H1 (cell line): ENCODE data around the gene MRPL43. TPM values are rescaled to one million over a fixed set of nuclear protein-coding genes. Genes with fewer than 3 reads are reported as not detected.

Source experiments
- CTCF ChIA-PET: fragments of 300-600 bp; sonication (Branson Sonifier 250); formaldehyde crosslinking; loops from one replicate; lab custom pipeline; 2021; ENCODE audit not compliant: partially characterized antibody; lab: Charles Lee
- POLR2A ChIA-PET: fragments of 300-600 bp; sonication (Branson Sonifier 250); formaldehyde crosslinking; loops from one replicate; lab custom pipeline; 2021; ENCODE audit warnings: inconsistent platforms; ENCODE audit not compliant: partially characterized antibody; lab: Charles Lee
- DNase-seq, 2 experiments: peaks; one replicate each; pipeline versions ENCODE4 v3.0.0 to v3.0.0-alpha.2; 2010 to 2022; ENCODE audit warnings: low spot score in 2 of 2, low read depth in 1 of 2, mixed read lengths in 1 of 2
- FAIRE-seq: peaks from 2 replicates; lab custom pipeline; 2011; peaks lifted over from hg19 to GRCh38; lab: Jason Lieb, UNC
- H2AFZ ChIP-seq: 2 replicates; pipeline ENCODE4 v1.8.1; 2012; ENCODE audit warnings: low read length, inconsistent platforms
- H2AK5ac ChIP-seq: 2 replicates; pipeline ENCODE4 v1.6.1; 2013; ENCODE audit warnings: low read depth, low read length
- H2BK120ac ChIP-seq: replicated peaks from 2 replicates; pipeline ENCODE3; 2013; ENCODE audit warnings: low read depth, low read length, inconsistent platforms
- H2BK12ac ChIP-seq: 2 replicates; pipeline ENCODE4 v1.6.1; 2013; ENCODE audit warnings: low read depth, low read length
- H2BK15ac ChIP-seq: 2 replicates; pipeline ENCODE4 v1.6.1; 2013; ENCODE audit warnings: low read length
- H2BK20ac ChIP-seq: 2 replicates; pipeline ENCODE4 v1.6.1; 2013; ENCODE audit warnings: low read length
- H2BK5ac ChIP-seq: 2 replicates; pipeline ENCODE4 v1.6.1; 2013; ENCODE audit warnings: low read depth, low read length
- H3K14ac ChIP-seq: 2 replicates; pipeline ENCODE4 v1.6.1; 2013; ENCODE audit warnings: inconsistent platforms; ENCODE audit not compliant: insufficient read length
- H3K18ac ChIP-seq: 2 replicates; pipeline ENCODE4 v1.6.1; 2013; ENCODE audit warnings: low read length; ENCODE audit errors: extremely low read depth
- H3K23ac ChIP-seq: 2 replicates; pipeline ENCODE4 v1.6.1; 2013; ENCODE audit warnings: inconsistent platforms; ENCODE audit not compliant: insufficient read length
- H3K23me2 ChIP-seq: 2 replicates; pipeline ENCODE4 v1.6.1; 2013; ENCODE audit warnings: low read depth, low read length
- H3K27ac ChIP-seq: 2 replicates; pipeline ENCODE4 v1.6.1; 2011; ENCODE audit warnings: low read depth, low read length, inconsistent platforms
- H3K27me3 ChIP-seq, 4 experiments: replicated peaks in 1 of 4; 1 replicate in 1 of 4; 2 replicates in 3 of 4; pipeline versions ENCODE4 v1.6.1 to v1.8.1; 2011 to 2013; ENCODE audit warnings: low read length in 3 of 4, mild to moderate bottlenecking in 3 of 4, inconsistent platforms in 2 of 4, mixed read lengths in 2 of 4, moderate library complexity in 1 of 4; ENCODE audit not compliant: control insufficient read depth in 3 of 4, insufficient read depth in 3 of 4; ENCODE audit errors: extremely low read depth in 1 of 4
- H3K36me3 ChIP-seq, 4 experiments: 2 replicates each; pipeline versions ENCODE4 v1.6.1 to v1.8.1; 2011 to 2013; ENCODE audit warnings: mild to moderate bottlenecking in 4 of 4, low read length in 3 of 4, moderate library complexity in 2 of 4, control low read depth in 1 of 4, inconsistent platforms in 1 of 4; ENCODE audit not compliant: insufficient read depth in 4 of 4, control insufficient read depth in 2 of 4
- H3K4ac ChIP-seq: replicated peaks from 2 replicates; pipeline ENCODE3; 2013; ENCODE audit warnings: low read length, low read depth, mixed read lengths, inconsistent platforms; ENCODE audit not compliant: insufficient read length
- H3K4me1 ChIP-seq, 4 experiments: replicated peaks in 1 of 4; 1 replicate in 1 of 4; 2 replicates in 3 of 4; pipeline versions ENCODE4 v1.6.1 to v1.8.1; 2011 to 2013; ENCODE audit warnings: low read length in 3 of 4, inconsistent platforms in 2 of 4, mixed read lengths in 1 of 4; ENCODE audit not compliant: insufficient read depth in 4 of 4, control insufficient read depth in 3 of 4
- H3K4me2 ChIP-seq, 2 experiments: 2 replicates each; pipeline versions ENCODE4 v1.6.1 to v1.8.1; 2011 to 2013; ENCODE audit warnings: low read depth in 2 of 2, low read length in 2 of 2, control low read depth in 1 of 2, inconsistent platforms in 1 of 2, mild to moderate bottlenecking in 1 of 2; ENCODE audit not compliant: insufficient read depth in 1 of 2
- H3K4me3 ChIP-seq, 4 experiments: fragments of 200-600, 300-600 bp in 1 of 4; sonication (generic), shearing (Covaris generic), sonication (Bioruptor Twin) in 1 of 4; 2 replicates each; pipeline versions ENCODE4 v1.5.1 to v1.8.1; 2011 to 2016; ENCODE audit warnings: low read length in 4 of 4, low read depth in 3 of 4, control low read depth in 2 of 4, inconsistent platforms in 2 of 4, mild to moderate bottlenecking in 2 of 4, mixed read lengths in 1 of 4, moderate library complexity in 1 of 4; ENCODE audit not compliant: insufficient read depth in 2 of 4; ENCODE audit errors: extremely low read depth in 1 of 4
- H3K56ac ChIP-seq: replicated peaks from 2 replicates; pipeline ENCODE3; 2013; ENCODE audit warnings: low read depth, mild to moderate bottlenecking, mixed read lengths, low read length, inconsistent platforms; ENCODE audit not compliant: insufficient read length
- H3K79me1 ChIP-seq: 2 replicates; pipeline ENCODE4 v1.6.1; 2013; ENCODE audit warnings: low read depth, low read length, control low read depth
- H3K79me2 ChIP-seq, 2 experiments: 2 replicates each; pipeline versions ENCODE4 v1.6.1 to v1.8.1; 2012 to 2013; ENCODE audit warnings: low read length in 2 of 2, mild to moderate bottlenecking in 2 of 2, inconsistent platforms in 1 of 2; ENCODE audit not compliant: insufficient read depth in 2 of 2, control insufficient read depth in 1 of 2
- H3K9ac ChIP-seq, 4 experiments: replicated peaks in 1 of 4; 1 replicate in 1 of 4; 2 replicates in 3 of 4; pipeline versions ENCODE4 v1.6.1 to v1.8.1; 2011 to 2013; ENCODE audit warnings: low read depth in 3 of 4, low read length in 3 of 4, control low read depth in 2 of 4, mild to moderate bottlenecking in 2 of 4, moderate library complexity in 2 of 4, inconsistent platforms in 1 of 4; ENCODE audit errors: extremely low read depth in 1 of 4
- H3K9me3 ChIP-seq, 2 experiments: 2 replicates each; pipeline versions ENCODE4 v1.6.1 to v1.8.1; 2012 to 2013; ENCODE audit warnings: mild to moderate bottlenecking in 2 of 2, moderate library complexity in 2 of 2, control low read depth in 1 of 2, inconsistent platforms in 1 of 2, low read depth in 1 of 2, low read length in 1 of 2, mixed read lengths in 1 of 2; ENCODE audit not compliant: insufficient read depth in 2 of 2
- H4K20me1 ChIP-seq, 2 experiments: replicated peaks in 1 of 2; 2 replicates each; pipeline versions ENCODE3 to v1.8.1; 2011 to 2013; ENCODE audit warnings: inconsistent platforms in 2 of 2, low read length in 2 of 2, mild to moderate bottlenecking in 1 of 2; ENCODE audit not compliant: insufficient read depth in 2 of 2, control insufficient read depth in 1 of 2
- H4K5ac ChIP-seq: 2 replicates; pipeline ENCODE4 v1.6.1; 2013; ENCODE audit warnings: low read length, low read depth, mixed read lengths, inconsistent platforms; ENCODE audit not compliant: insufficient read length
- H4K8ac ChIP-seq: 2 replicates; pipeline ENCODE4 v1.8.0; 2013; ENCODE audit warnings: mild to moderate bottlenecking, moderate library complexity, low read length, inconsistent platforms; ENCODE audit not compliant: insufficient read depth; ENCODE audit errors: extremely low read depth
- H4K91ac ChIP-seq: replicated peaks from 2 replicates; pipeline ENCODE3; 2013; ENCODE audit warnings: low read length, mixed read lengths, inconsistent platforms; ENCODE audit not compliant: insufficient read length
- ASH2L ChIP-seq: fragments of 200-600, 300-600 bp; sonication (generic); IDR thresholded peaks from one replicate; pipeline ENCODE4 v1.7.1; 2017; ENCODE audit warnings: low read length
- BACH1 ChIP-seq: IDR thresholded peaks from 2 replicates; pipeline ENCODE4 v1.6.1; 2012; ENCODE audit warnings: low read length, improper control_type of control experiment
- BRCA1 ChIP-seq: IDR thresholded peaks from 2 replicates; pipeline ENCODE4 v1.6.1; 2012; ENCODE audit warnings: low read depth, low read length, improper control_type of control experiment
- CHD1 ChIP-seq: IDR thresholded peaks from 2 replicates; pipeline ENCODE4 v1.6.1; 2012; ENCODE audit warnings: low read depth, low read length, improper control_type of control experiment
- EZH2 ChIP-seq: fragments of 200-600 bp; sonication (generic); IDR thresholded peaks from 2 replicates; pipeline ENCODE4 v1.7.1; 2012; ENCODE audit warnings: low read depth, mild to moderate bottlenecking, moderate library complexity, low read length, inconsistent platforms; ENCODE audit not compliant: severe bottlenecking
- HDAC6 ChIP-seq: IDR thresholded peaks from one replicate; pipeline ENCODE4 v1.7.1; 2012; ENCODE audit warnings: low read depth, mild to moderate bottlenecking, inconsistent platforms, low read length, moderate library complexity
- KDM1A ChIP-seq: fragments of 200-600, 300-600 bp; sonication (generic); IDR thresholded peaks from 2 replicates; pipeline ENCODE4 v1.7.1; 2016; ENCODE audit warnings: mild to moderate bottlenecking, low read length, borderline replicate concordance
- MAFK ChIP-seq: IDR thresholded peaks from 2 replicates; pipeline ENCODE4 v1.6.1; 2012; ENCODE audit warnings: low read depth, mild to moderate bottlenecking, improper control_type of control experiment, low read length
- POLR2A ChIP-seq, 2 experiments: IDR thresholded peaks; 1 replicate in 1 of 2; 2 replicates in 1 of 2; pipeline ENCODE4 v1.6.1; 2011; ENCODE audit warnings: low read depth in 2 of 2, low read length in 2 of 2, mild to moderate bottlenecking in 2 of 2; ENCODE audit errors: control extremely low read depth in 1 of 2
- RAD21 ChIP-seq, 2 experiments: IDR thresholded peaks in 1 of 2; conservative IDR thresholded peaks in 1 of 2; 2 replicates each; pipeline ENCODE4 v1.6.1; 2011; ENCODE audit warnings: low read depth in 2 of 2, low read length in 2 of 2, improper control_type of control experiment in 1 of 2, inconsistent platforms in 1 of 2, mild to moderate bottlenecking in 1 of 2, moderate library complexity in 1 of 2
- SAP30 ChIP-seq: fragments of 300-600 bp; sonication (generic); IDR thresholded peaks from 2 replicates; pipeline ENCODE4 v1.7.1; 2012; ENCODE audit warnings: low read length, moderate library complexity, mild to moderate bottlenecking, inconsistent platforms; ENCODE audit not compliant: insufficient read depth, insufficient replicate concordance
- SIN3A ChIP-seq, 2 experiments: IDR thresholded peaks in 1 of 2; conservative IDR thresholded peaks in 1 of 2; 2 replicates each; pipeline ENCODE4 v1.6.1; 2011 to 2012; ENCODE audit warnings: low read length in 2 of 2, improper control_type of control experiment in 1 of 2, low read depth in 1 of 2, mild to moderate bottlenecking in 1 of 2
- SIRT6 ChIP-seq: IDR thresholded peaks from one replicate; pipeline ENCODE4 v1.7.1; 2012; ENCODE audit warnings: low read length, inconsistent platforms
- SRF ChIP-seq: IDR thresholded peaks from 2 replicates; pipeline ENCODE4 v1.6.1; 2011; ENCODE audit warnings: mild to moderate bottlenecking, low read depth, low read length, moderate library complexity
- WGBS, 2 experiments: shearing (Covaris generic) in 1 of 2; methylation state at CpG; one replicate each; pipeline versions ENCODE4 v1.1.6 to v1.1.7; 2013 to 2015; ENCODE audit warnings: low lambda C conversion rate in 2 of 2, mixed read lengths in 2 of 2, inconsistent platforms in 1 of 2, low coverage in 1 of 2, missing lambda C conversion rate in 1 of 2; ENCODE audit not compliant: insufficient replicate concordance in 2 of 2, insufficient coverage in 1 of 2, insufficient read length in 1 of 2; ENCODE audit errors: extremely low coverage in 1 of 2, missing lambda C conversion rate in 1 of 2; 5-methylcytosine and 5-hydroxymethylcytosine counted together
- polyA plus RNA-seq, 7 experiments: library from polyadenylated mRNA; depleted of rRNA in 3 of 7; stranded (reverse) in 5 of 7; unstranded in 2 of 7; fragments of >200 nt in 5 of 7; fragments of 200-250 nt in 2 of 7; gene quantifications; 1 replicate in 5 of 7; 2 replicates in 1 of 7; 4 replicates in 1 of 7; pipeline versions ENCODE4 v1.2.1 to v1.2.3, GENCODE V29; 2011 to 2013; ENCODE audit warnings: missing spikeins in 2 of 7, mixed read lengths in 2 of 7
- total RNA-seq: library from RNA; stranded (reverse); fragmentation: NEBNext Ultra II Directional; extraction: Animal tissue kit (Norgen Biotek cat#: 25700); gene quantifications from 2 replicates; pipeline ENCODE4 v1.2.1, GENCODE V29; 2021

Gene MRPL43
- total and polyA plus RNA-seq, 2 of the 8 experiments (the other 6 are each of a cell fraction or from before 2014, with no cell fraction given) = 74.1 to 149 TPM

- ChIA-PET POLR2A (interaction anchor here (0.6 kb wide), 1 partner anchor 144 kb away, joined by 3 read pairs; no protein-coding TSS in a partner anchor), CTCF (interaction anchor here (1.4 to 51.8 kb wide), 4 partner anchors 18 to 107 kb away, joined by 3 to 2176 read pairs (median 76); partner anchors contain the start of gene KAZALD1)
- Histone ChIP-seq H3K9ac (no peak overlapping the region), H3K14ac (no peak overlapping the region), H3K18ac (no peak overlapping the region), H4K8ac (no peak overlapping the region), H3K4me2 (no peak overlapping the region), H4K91ac (no peak overlapping the region), H2BK15ac (no peak overlapping the region), H2BK12ac (no peak overlapping the region), H2BK120ac (no peak overlapping the region), H2AK5ac (no peak overlapping the region), H3K4ac (no peak overlapping the region), H2BK20ac (no peak overlapping the region), H3K27me3 (peaks cover 1 to 40% (median 33%) of the 10 kb centered on the region in 4 experiments), H3K79me2 (no peaks in the 10 kb centered on the region), H2AFZ (no peak overlapping the region), H3K27ac (no peak overlapping the region), H4K5ac (no peak overlapping the region), H3K79me1 (no peaks in the 10 kb centered on the region), H3K56ac (no peak overlapping the region), H3K4me1 (peaks cover 0 to 15% (median 11%) of the 10 kb centered on the region in 4 experiments; a peak in 6 of 7 replicates), H2BK5ac (no peak overlapping the region), H3K23ac (no peak overlapping the region), H3K36me3 (no peaks in the 10 kb centered on the region), H3K9me3 (no peaks in the 10 kb centered on the region), H3K23me2 (peaks cover 16% of the 10 kb centered on the region), H3K4me3 (no peak overlapping the region), H4K20me1 (peaks cover 0 to 3% of the 10 kb centered on the region in 2 experiments)
- FAIRE-seq (no peak), DNase-seq (no peak)
- WGBS, 2 experiments = 89% methylated on average over 7 of the region's 7 CpGs; no CpG with 5 or more reads in 1 of the 2 experiments
- no peak for TF ChIP-seq ASH2L
- no peak for TF ChIP-seq HDAC6
- no peak for TF ChIP-seq MAFK
- no peak for TF ChIP-seq SRF
- TF ChIP-seq SIN3A (conservative IDR thresholded peaks at IDR 0.05 in 1 of 2, IDR thresholded peaks at IDR 0.05 in 1 of 2; ENCODE audit: low read depth in 1 of 2, low read length in 2 of 2) = no peak
- TF ChIP-seq POLR2A (IDR thresholded peaks at IDR 0.05; ENCODE audit: control extremely low read depth in 1 of 2, low read depth in 2 of 2, low read length in 2 of 2) = no peak
- TF ChIP-seq KDM1A = no peak
- no peak for TF ChIP-seq BACH1
- TF ChIP-seq SIRT6 = no peak
- TF ChIP-seq CHD1 = no peak
- no peak for TF ChIP-seq BRCA1
- TF ChIP-seq EZH2 = no peak
- no peak for TF ChIP-seq SAP30
- no peak for TF ChIP-seq RAD21 (IDR thresholded peaks at IDR 0.05 in 1 of 2, conservative IDR thresholded peaks at IDR 0.05 in 1 of 2; ENCODE audit: low read depth in 2 of 2, low read length in 2 of 2)
These were observed 48.0 kb upstream of the MRPL43 start for GRCh38 chr10:101035314-101035713.
